Suprapubic skin (tissue), 4 donors: ENCODE results near the gene PRKRA. TPM values are rescaled to one million over a fixed set of nuclear protein-coding genes. Genes with fewer than 3 reads are reported as not detected.

ENCODE experiments used
- DNase-seq, 2 donors: peaks; one replicate each; pipeline ENCODE4 v3.0.0-alpha.2; 2019; ENCODE audit warnings: low spot score in 2 of 2
- H3K27ac ChIP-seq: fragments of 200-600 bp; sonication (generic); one replicate; pipeline ENCODE4 v1.5.1; 2019
- H3K27me3 ChIP-seq: fragments of 200-600 bp; sonication (generic); one replicate; pipeline ENCODE4 v1.5.1; 2019
- H3K36me3 ChIP-seq: fragments of 200-600 bp; sonication (generic); one replicate; pipeline ENCODE4 v1.5.1; 2019
- H3K4me1 ChIP-seq: fragments of 200-600 bp; sonication (generic); one replicate; pipeline ENCODE4 v1.5.1; 2019
- H3K4me3 ChIP-seq: fragments of 200-600 bp; sonication (generic); one replicate; pipeline ENCODE4 v1.5.1; 2019; ENCODE audit warnings: mild to moderate bottlenecking
- H3K9me3 ChIP-seq: fragments of 200-600 bp; sonication (generic); one replicate; pipeline ENCODE4 v1.5.1; 2019
- CTCF ChIP-seq, 2 donors: fragments of 200-600 bp in 1 of 2; fragments of 450-650 bp in 1 of 2; sonication (generic) in 1 of 2; IDR thresholded peaks; one replicate each; pipeline ENCODE4 v1.5.1; 2016 to 2019; ENCODE audit warnings: antibody characterized with exemption in 2 of 2, mild to moderate bottlenecking in 1 of 2, moderate library complexity in 1 of 2
- EP300 ChIP-seq: sonication (generic); formaldehyde crosslinking; IDR thresholded peaks from one replicate; pipeline ENCODE4 v1.6.1; 2017; ENCODE audit warnings: antibody characterized with exemption
- POLR2A ChIP-seq, 2 donors: fragments of 450-650 bp; IDR thresholded peaks; one replicate each; pipeline ENCODE4 v1.6.1; 2017; ENCODE audit warnings: antibody characterized with exemption in 2 of 2, mild to moderate bottlenecking in 2 of 2, moderate library complexity in 2 of 2
- POLR2AphosphoS5 ChIP-seq, 3 donors: sonication (generic); formaldehyde crosslinking; IDR thresholded peaks; one replicate each; pipeline ENCODE4 v1.6.1; 2017; ENCODE audit warnings: antibody characterized with exemption in 3 of 3
- WGBS: methylation state at CpG from one replicate; pipeline ENCODE4 v1.1.5; 2018; 5-methylcytosine and 5-hydroxymethylcytosine counted together
- total RNA-seq, 4 donors: library from RNA; depleted of rRNA; stranded (reverse); fragments of >200 nt; gene quantifications; one replicate each; pipeline ENCODE4 v1.1.0, GENCODE V29; 2016

PRKRA gene
- total RNA-seq, 4 donors from 2014 or later: 48.7 to 83.2 (median 56.8) TPM

GRCh38 chr2:178449700-178450523 lies 1.1 kb downstream of the PRKRA start:
- no peaks in the 10 kb centered on the region for H3K27me3 ChIP-seq
- 7% methylated on average over 18 of the region's 18 CpGs for WGBS
- peaks cover 23% of the 10 kb centered on the region for H3K36me3 ChIP-seq
- TF ChIP-seq POLR2A (IDR thresholded peaks at IDR 0.05): no peak
- no peak for TF ChIP-seq EP300
- no peak for TF ChIP-seq CTCF (IDR thresholded peaks at IDR 0.05)
- no peak for TF ChIP-seq POLR2AphosphoS5 (IDR thresholded peaks at IDR 0.05)
- H3K4me1 ChIP-seq: peaks cover 32% of the 10 kb centered on the region
- peak overlapping the region; percentile 99 for H3K4me3 ChIP-seq
- H3K27ac ChIP-seq: peak overlapping the region; percentile 100
- no peak for DNase-seq
- H3K9me3 ChIP-seq: no peaks in the 10 kb centered on the region

- no peak overlapping the region for H3K27ac ChIP-seq
- no peak for DNase-seq
- peaks cover 31% of the 10 kb centered on the region for H3K36me3 ChIP-seq
- H3K4me3 ChIP-seq: no peak overlapping the region
- H3K9me3 ChIP-seq: no peaks in the 10 kb centered on the region
- TF ChIP-seq POLR2AphosphoS5 (IDR thresholded peaks at IDR 0.05) (no peak), EP300 (no peak), CTCF (IDR thresholded peaks at IDR 0.05) (no peak), POLR2A (IDR thresholded peaks at IDR 0.05) (no peak)
- WGBS: 81% methylated on average over 4 of the region's 4 CpGs
- no peaks in the 10 kb centered on the region for H3K27me3 ChIP-seq
- peaks cover 32% of the 10 kb centered on the region for H3K4me1 ChIP-seq
Measured at GRCh38 chr2:178448968-178449661, 1.9 kb downstream of the PRKRA start.

- Histone ChIP-seq H3K9me3 (no peaks in the 10 kb centered on the region), H3K27me3 (no peaks in the 10 kb centered on the region), H3K36me3 (peaks cover 81% of the 10 kb centered on the region), H3K4me3 (no peak overlapping the region), H3K4me1 (no peaks in the 10 kb centered on the region), H3K27ac (no peak overlapping the region)
- TF ChIP-seq POLR2AphosphoS5 (IDR thresholded peaks at IDR 0.05): no peak
- TF ChIP-seq POLR2A (IDR thresholded peaks at IDR 0.05): no peak
- TF ChIP-seq CTCF (IDR thresholded peaks at IDR 0.05): no peak
- TF ChIP-seq EP300: no peak
- WGBS: 89% methylated on average over 2 of the region's 2 CpGs
- DNase-seq: no peak
Measured at GRCh38 chr2:178441426-178441825, 9.5 kb downstream of the PRKRA start.

- H3K4me1 ChIP-seq: no peaks in the 10 kb centered on the region
- H3K27me3 ChIP-seq: no peaks in the 10 kb centered on the region
- WGBS: 90% methylated on average over 2 of the region's 2 CpGs
- no peak for TF ChIP-seq POLR2A (IDR thresholded peaks at IDR 0.05)
- no peak for TF ChIP-seq POLR2AphosphoS5 (IDR thresholded peaks at IDR 0.05)
- TF ChIP-seq CTCF (IDR thresholded peaks at IDR 0.05): no peak
- no peak for TF ChIP-seq EP300
- DNase-seq: no peak
- no peak overlapping the region for H3K4me3 ChIP-seq
- H3K27ac ChIP-seq: no peak overlapping the region
- no peaks in the 10 kb centered on the region for H3K9me3 ChIP-seq
- peaks cover 80% of the 10 kb centered on the region for H3K36me3 ChIP-seq
Measured at GRCh38 chr2:178436662-178437061, 14.3 kb downstream of the PRKRA start.

- no peaks in the 10 kb centered on the region for H3K4me1 ChIP-seq
Measured at GRCh38 chr2:178429336-178429735, 21.6 kb downstream of the PRKRA start.

More at GRCh38 chr2:178429336-178429735, 21.6 kb downstream of the PRKRA start:
- Histone ChIP-seq H3K9me3 (no peaks in the 10 kb centered on the region), H3K36me3 (peaks cover 67% of the 10 kb centered on the region), H3K4me3 (no peak overlapping the region), H3K27me3 (no peaks in the 10 kb centered on the region), H3K27ac (no peak overlapping the region)
- DNase-seq: no peak
- TF ChIP-seq CTCF (IDR thresholded peaks at IDR 0.05): no peak
- TF ChIP-seq POLR2A (IDR thresholded peaks at IDR 0.05): no peak
- no peak for TF ChIP-seq EP300
- no peak for TF ChIP-seq POLR2AphosphoS5 (IDR thresholded peaks at IDR 0.05)
